Measurements from ENCODE around the gene TTC24.

TTC24 gene

GRCh38 chr1:156554971-156555370 lies 24.6 kb upstream of the TTC24 start:
- no peak for DNase-seq (ENCODE audit: low read depth)

GRCh38 chr1:156555715-156556114 lies 23.8 kb upstream of the TTC24 start:
- DNase-seq (ENCODE audit: low read depth): no peak

- no peak for DNase-seq (ENCODE audit: low read depth)
Observed at GRCh38 chr1:156556354-156556753, 23.2 kb upstream of the TTC24 start.

GRCh38 chr1:156559086-156559796 lies 20.3 kb upstream of the TTC24 start:
- no peak for DNase-seq (ENCODE audit: low read depth)

GRCh38 chr1:156559797-156560385 lies 19.6 kb upstream of the TTC24 start:
- DNase-seq (ENCODE audit: low read depth): no peak

GRCh38 chr1:156560585-156561163 lies 18.8 kb upstream of the TTC24 start:
- DNase-seq (ENCODE audit: low read depth): no peak

- no peak for DNase-seq (ENCODE audit: low read depth)
Observed at GRCh38 chr1:156565519-156565918, 14.0 kb upstream of the TTC24 start.

GRCh38 chr1:156566436-156566835 lies 13.1 kb upstream of the TTC24 start:
- DNase-seq (ENCODE audit: low read depth): no peak

- DNase-seq (ENCODE audit: low read depth): no peak
Observed at GRCh38 chr1:156571261-156571852, 8.2 kb upstream of the TTC24 start.

- DNase-seq (ENCODE audit: low read depth): peak; percentile 41
Observed at GRCh38 chr1:156571919-156572662, 7.4 kb upstream of the TTC24 start, which contains the start of gene IQGAP3. Gene IQGAP3, minus strand, starts transcription at chr1:156572565. Its CDS starts 36 bp downstream, at chr1:156572529.

- no peak for DNase-seq (ENCODE audit: low read depth)
Observed at GRCh38 chr1:156572663-156573018, 6.9 kb upstream of the TTC24 start.

- no peak for DNase-seq (ENCODE audit: low read depth)
Observed at GRCh38 chr1:156574039-156574633, 5.4 kb upstream of the TTC24 start.

GRCh38 chr1:156577550-156577949 lies 2.0 kb upstream of the TTC24 start:
- DNase-seq (ENCODE audit: low read depth): no peak

GRCh38 chr1:156578055-156578454 lies 1.5 kb upstream of the TTC24 start:
- DNase-seq (ENCODE audit: low read depth): no peak

GRCh38 chr1:156581661-156582387 lies 2.3 kb downstream of the TTC24 start:
- peak; percentile 39 for DNase-seq (ENCODE audit: low read depth)

GRCh38 chr1:156582388-156583017 lies 3.0 kb downstream of the TTC24 start:
- DNase-seq (ENCODE audit: low read depth): no peak

GRCh38 chr1:156583821-156584622 lies 4.5 kb downstream of the TTC24 start:
- DNase-seq (ENCODE audit: low read depth): peak; percentile 69

- DNase-seq (ENCODE audit: low read depth): no peak
Observed at GRCh38 chr1:156584813-156585212, 5.3 kb downstream of the TTC24 start.

- DNase-seq (ENCODE audit: low read depth): no peak
Observed at GRCh38 chr1:156586323-156586722, 6.8 kb downstream of the TTC24 start.

GRCh38 chr1:156586892-156587477 lies 7.5 kb downstream of the TTC24 start:
- no peak for DNase-seq (ENCODE audit: low read depth)

All from activated gamma-delta T cell treated with anti-CD3 and anti-CD28 coated beads, Interleukin-2, amount 50 U/mL, for 16 hours (primary cell).